ENCODE results near the gene EEFSEC. TPM values are rescaled to one million over a fixed set of nuclear protein-coding genes. Genes with fewer than 3 reads are reported as not detected.

The EEFSEC gene
- polyA plus RNA-seq, 1 donor from 2014 or later, result 4.6 TPM

- Histone ChIP-seq H3K36me3 (ENCODE audit: insufficient read depth, low read length) (no peaks in the 10 kb centered on the region), H3K9ac (ENCODE audit: low read length) (no peak overlapping the region), H3K4me2 (ENCODE audit: low read length) (no peak overlapping the region), H3K79me2 (replicated peaks; ENCODE audit: insufficient read depth, low read length) (no peaks in the 10 kb centered on the region), H3K9me3 (ENCODE audit: low read length) (no peaks in the 10 kb centered on the region), H3F3A (ENCODE audit: insufficient read depth, low read length, poor library complexity, severe bottlenecking) (no peaks in the 10 kb centered on the region), H3K9me2 (ENCODE audit: insufficient read depth, low read length) (no peaks in the 10 kb centered on the region), H3K27me3 (ENCODE audit: insufficient read depth, low read depth, low read length) (no peaks in the 10 kb centered on the region), H4K20me1 (ENCODE audit: insufficient read depth) (no peaks in the 10 kb centered on the region), H3K4me3 (ENCODE audit: low read length) (no peak overlapping the region), H2AFZ (ENCODE audit: low read depth, low read length) (no peak overlapping the region), H3K27ac (ENCODE audit: low read length) (no peak overlapping the region)
- TF ChIP-seq RAD21 (conservative IDR thresholded peaks at IDR 0.05) (no peak), POLR2AphosphoS5 (IDR thresholded peaks at IDR 0.05) (no peak), SMC3 (conservative IDR thresholded peaks at IDR 0.05; ENCODE audit: poor library complexity) (no peak), EP300 (conservative IDR thresholded peaks at IDR 0.05; ENCODE audit: poor library complexity, severe bottlenecking) (no peak), TAF1 (IDR thresholded peaks at IDR 0.05; ENCODE audit: low read depth) (no peak), EZH2 (IDR thresholded peaks at IDR 0.05; ENCODE audit: borderline replicate concordance, insufficient read depth, low read length, poor library complexity, severe bottlenecking) (no peak), MXI1 (conservative IDR thresholded peaks at IDR 0.05; ENCODE audit: poor library complexity, severe bottlenecking) (no peak)
- TF ChIP-seq, protein P1, sequence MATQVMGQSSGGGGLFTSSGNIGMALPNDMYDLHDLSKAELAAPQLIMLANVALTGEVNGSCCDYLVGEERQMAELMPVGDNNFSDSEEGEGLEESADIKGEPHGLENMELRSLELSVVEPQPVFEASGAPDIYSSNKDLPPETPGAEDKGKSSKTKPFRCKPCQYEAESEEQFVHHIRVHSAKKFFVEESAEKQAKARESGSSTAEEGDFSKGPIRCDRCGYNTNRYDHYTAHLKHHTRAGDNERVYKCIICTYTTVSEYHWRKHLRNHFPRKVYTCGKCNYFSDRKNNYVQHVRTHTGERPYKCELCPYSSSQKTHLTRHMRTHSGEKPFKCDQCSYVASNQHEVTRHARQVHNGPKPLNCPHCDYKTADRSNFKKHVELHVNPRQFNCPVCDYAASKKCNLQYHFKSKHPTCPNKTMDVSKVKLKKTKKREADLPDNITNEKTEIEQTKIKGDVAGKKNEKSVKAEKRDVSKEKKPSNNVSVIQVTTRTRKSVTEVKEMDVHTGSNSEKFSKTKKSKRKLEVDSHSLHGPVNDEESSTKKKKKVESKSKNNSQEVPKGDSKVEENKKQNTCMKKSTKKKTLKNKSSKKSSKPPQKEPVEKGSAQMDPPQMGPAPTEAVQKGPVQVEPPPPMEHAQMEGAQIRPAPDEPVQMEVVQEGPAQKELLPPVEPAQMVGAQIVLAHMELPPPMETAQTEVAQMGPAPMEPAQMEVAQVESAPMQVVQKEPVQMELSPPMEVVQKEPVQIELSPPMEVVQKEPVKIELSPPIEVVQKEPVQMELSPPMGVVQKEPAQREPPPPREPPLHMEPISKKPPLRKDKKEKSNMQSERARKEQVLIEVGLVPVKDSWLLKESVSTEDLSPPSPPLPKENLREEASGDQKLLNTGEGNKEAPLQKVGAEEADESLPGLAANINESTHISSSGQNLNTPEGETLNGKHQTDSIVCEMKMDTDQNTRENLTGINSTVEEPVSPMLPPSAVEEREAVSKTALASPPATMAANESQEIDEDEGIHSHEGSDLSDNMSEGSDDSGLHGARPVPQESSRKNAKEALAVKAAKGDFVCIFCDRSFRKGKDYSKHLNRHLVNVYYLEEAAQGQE (IDR thresholded peaks at IDR 0.05; ENCODE audit: borderline replicate concordance), result no peak
- TF ChIP-seq, protein P2, sequence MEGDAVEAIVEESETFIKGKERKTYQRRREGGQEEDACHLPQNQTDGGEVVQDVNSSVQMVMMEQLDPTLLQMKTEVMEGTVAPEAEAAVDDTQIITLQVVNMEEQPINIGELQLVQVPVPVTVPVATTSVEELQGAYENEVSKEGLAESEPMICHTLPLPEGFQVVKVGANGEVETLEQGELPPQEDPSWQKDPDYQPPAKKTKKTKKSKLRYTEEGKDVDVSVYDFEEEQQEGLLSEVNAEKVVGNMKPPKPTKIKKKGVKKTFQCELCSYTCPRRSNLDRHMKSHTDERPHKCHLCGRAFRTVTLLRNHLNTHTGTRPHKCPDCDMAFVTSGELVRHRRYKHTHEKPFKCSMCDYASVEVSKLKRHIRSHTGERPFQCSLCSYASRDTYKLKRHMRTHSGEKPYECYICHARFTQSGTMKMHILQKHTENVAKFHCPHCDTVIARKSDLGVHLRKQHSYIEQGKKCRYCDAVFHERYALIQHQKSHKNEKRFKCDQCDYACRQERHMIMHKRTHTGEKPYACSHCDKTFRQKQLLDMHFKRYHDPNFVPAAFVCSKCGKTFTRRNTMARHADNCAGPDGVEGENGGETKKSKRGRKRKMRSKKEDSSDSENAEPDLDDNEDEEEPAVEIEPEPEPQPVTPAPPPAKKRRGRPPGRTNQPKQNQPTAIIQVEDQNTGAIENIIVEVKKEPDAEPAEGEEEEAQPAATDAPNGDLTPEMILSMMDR (IDR thresholded peaks at IDR 0.05; ENCODE audit: poor library complexity, severe bottlenecking), result no peak
These were observed 181.5 kb downstream of the EEFSEC start for GRCh38 chr3:128334766-128335165.

DNA sequence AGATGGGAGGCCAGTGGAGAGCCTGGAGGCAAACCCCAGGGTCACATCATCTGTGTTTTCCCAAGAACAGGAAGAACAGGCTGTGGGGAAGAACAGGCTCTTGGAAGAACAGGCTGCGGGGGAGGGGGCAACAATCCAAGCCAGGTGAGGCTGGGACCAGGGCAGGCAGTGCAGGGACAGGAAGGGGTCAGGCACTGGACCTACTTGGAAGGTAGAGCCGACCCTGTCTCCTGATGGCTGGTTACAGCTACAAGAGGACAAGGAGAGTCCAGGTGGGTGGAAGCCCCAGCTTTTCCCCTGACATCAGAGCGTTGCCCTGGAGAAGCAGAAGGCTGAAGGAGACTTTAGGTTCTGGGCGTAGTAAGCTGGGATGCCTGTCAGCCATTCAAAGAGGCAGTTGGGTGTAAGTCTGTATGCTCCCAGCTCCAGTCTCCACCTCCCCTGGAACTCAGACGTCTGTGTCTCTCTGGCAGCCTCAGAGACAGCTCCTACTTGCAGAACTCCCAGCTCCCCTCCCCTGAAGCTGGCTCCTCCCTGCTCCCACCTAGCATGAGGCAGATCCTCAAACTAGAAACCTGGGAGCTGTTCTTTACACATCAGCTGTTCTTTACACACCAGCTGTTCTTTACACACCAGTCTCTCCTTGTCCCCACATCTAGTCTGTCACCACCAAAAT is 182.5 kb downstream of the EEFSEC start:
- Histone ChIP-seq H3K79me2 (replicated peaks; ENCODE audit: insufficient read depth, low read length) (no peaks in the 10 kb centered on the region), H3F3A (ENCODE audit: insufficient read depth, low read length, poor library complexity, severe bottlenecking) (no peaks in the 10 kb centered on the region), H2AFZ (ENCODE audit: low read depth, low read length) (no peak overlapping the region), H4K20me1 (ENCODE audit: insufficient read depth) (no peaks in the 10 kb centered on the region), H3K36me3 (ENCODE audit: insufficient read depth, low read length) (no peaks in the 10 kb centered on the region), H3K27me3 (ENCODE audit: insufficient read depth, low read depth, low read length) (no peaks in the 10 kb centered on the region), H3K9me3 (ENCODE audit: low read length) (no peaks in the 10 kb centered on the region), H3K9me2 (ENCODE audit: insufficient read depth, low read length) (no peaks in the 10 kb centered on the region), H3K4me2 (ENCODE audit: low read length) (no peak overlapping the region), H3K9ac (ENCODE audit: low read length) (no peak overlapping the region), H3K27ac (ENCODE audit: low read length) (no peak overlapping the region), H3K4me3 (ENCODE audit: low read length) (no peak overlapping the region)
- no peak for TF ChIP-seq EZH2 (IDR thresholded peaks at IDR 0.05; ENCODE audit: borderline replicate concordance, insufficient read depth, low read length, poor library complexity, severe bottlenecking)
- no peak for TF ChIP-seq POLR2AphosphoS5 (IDR thresholded peaks at IDR 0.05)
- no peak for TF ChIP-seq RAD21 (conservative IDR thresholded peaks at IDR 0.05)
- TF ChIP-seq MXI1 (conservative IDR thresholded peaks at IDR 0.05; ENCODE audit: poor library complexity, severe bottlenecking), result no peak
- no peak for TF ChIP-seq SMC3 (conservative IDR thresholded peaks at IDR 0.05; ENCODE audit: poor library complexity)
- no peak for TF ChIP-seq EP300 (conservative IDR thresholded peaks at IDR 0.05; ENCODE audit: poor library complexity, severe bottlenecking)

All from neural cell (in vitro differentiated cells).